HG02870 (cell line): ENCODE measurements around the gene COLEC12.
A peak's percentile ranks its signal among the peaks of the same experiment; 100 is the strongest.

Source experiments
- ATAC-seq: cut with Tn5 transposase; IDR thresholded peaks from one replicate; pipeline ENCODE4 v1.9.1; 2021; ENCODE audit warnings: mild to moderate bottlenecking, moderate library complexity; ENCODE audit not compliant: unreplicated experiment

The COLEC12 gene

GRCh38 chr18:500632-501405 is at the start of gene COLEC12:
Gene COLEC12, minus strand, starts transcription at chr18:500701. Its CDS starts 187 bp downstream, at chr18:500514.
- no peak for ATAC-seq

GRCh38 chr18:549967-550366 is 49.5 kb upstream of the COLEC12 start:
- no peak for ATAC-seq

DNA sequence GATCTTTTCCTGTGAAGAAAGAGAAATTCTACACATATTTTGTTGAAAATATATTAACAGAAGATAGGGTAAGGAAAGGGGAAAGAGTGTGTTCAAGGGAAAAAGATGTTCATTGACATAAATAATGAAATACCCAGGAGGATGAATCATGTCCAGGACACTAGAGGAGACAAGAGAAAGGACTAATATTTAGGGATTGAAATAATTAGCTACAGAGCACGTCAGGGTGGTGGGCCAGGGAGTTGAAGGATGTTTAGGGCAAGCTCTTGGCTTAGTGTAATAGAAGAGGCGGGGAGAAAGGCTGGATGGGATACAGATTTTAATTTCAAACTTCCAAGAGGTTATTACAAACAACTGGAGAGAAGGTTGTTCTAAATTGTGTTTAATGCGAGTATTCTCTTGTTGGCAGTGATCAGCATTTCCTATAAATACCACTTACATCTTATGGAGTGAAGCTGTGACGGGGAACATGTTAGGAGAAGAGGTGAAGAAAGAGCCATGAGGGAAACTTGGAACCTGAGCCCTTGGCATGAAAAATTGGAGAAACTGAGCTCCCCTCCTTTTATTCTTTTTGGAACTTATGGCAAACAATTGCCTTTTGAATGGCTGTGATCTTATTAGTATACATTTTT is 43.1 kb upstream of the COLEC12 start:
- no peak for ATAC-seq

GRCh38 chr18:533995-534601 is 33.6 kb upstream of the COLEC12 start:
- no peak for ATAC-seq

DNA sequence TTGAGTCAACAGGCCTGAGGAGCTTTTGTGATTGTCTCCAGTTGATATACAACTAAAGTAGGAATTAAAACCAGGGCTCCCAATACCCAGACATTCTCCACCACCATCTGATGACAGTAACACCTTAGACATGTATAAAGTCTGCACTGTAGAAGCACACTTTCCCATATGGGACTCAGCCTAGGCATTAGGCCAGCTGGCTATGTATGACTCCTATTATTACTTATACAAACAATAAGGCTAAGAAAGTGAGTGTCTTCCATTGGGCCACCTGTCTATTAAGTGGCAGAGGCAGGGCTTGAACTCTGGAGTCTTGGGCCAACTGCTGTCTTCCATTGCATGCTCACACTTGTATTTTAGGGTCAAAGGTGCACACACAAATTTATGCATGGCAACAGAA is 32.1 kb upstream of the COLEC12 start:
- no peak for ATAC-seq

GRCh38 chr18:532018-532417 is 31.5 kb upstream of the COLEC12 start:
- no peak for ATAC-seq

DNA sequence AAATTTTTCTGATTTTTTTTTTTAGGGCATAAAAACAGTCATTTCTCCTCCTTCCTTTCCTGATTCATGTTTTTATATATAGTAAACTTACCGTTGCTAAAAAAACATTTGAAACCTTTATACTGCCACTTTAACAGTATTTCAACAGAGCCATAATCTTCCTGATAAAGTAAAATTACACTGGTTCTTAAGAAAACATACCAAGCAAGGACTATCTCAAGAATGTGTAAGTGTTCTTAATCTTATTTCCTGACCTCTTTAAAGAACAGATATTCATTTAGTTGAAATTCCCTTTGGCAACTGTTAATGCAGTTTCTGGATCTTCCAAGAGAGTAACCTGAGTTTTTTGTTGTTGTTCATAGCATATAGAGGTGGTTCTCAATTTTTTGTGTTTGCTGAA is 26.6 kb upstream of the COLEC12 start:
- ATAC-seq, result no peak

DNA sequence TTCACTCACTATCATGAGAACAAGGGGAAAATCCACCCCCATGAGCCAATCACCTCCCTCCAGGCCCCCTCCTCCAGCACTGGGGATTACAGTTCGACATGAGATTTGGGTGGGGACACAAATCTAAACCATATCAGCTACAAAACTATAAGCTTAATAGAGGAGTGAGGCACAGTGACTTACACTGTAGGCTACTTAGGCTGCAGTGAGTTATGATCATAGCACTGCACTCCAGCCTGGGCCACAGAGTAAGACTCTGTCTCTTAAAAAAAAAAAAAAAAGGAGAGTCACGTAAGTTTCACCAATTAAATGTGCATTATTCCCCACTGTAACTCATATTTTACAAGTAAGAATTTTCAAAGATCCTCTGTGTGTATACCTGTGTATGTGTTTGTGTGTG is 26.2 kb upstream of the COLEC12 start:
- no peak for ATAC-seq

DNA sequence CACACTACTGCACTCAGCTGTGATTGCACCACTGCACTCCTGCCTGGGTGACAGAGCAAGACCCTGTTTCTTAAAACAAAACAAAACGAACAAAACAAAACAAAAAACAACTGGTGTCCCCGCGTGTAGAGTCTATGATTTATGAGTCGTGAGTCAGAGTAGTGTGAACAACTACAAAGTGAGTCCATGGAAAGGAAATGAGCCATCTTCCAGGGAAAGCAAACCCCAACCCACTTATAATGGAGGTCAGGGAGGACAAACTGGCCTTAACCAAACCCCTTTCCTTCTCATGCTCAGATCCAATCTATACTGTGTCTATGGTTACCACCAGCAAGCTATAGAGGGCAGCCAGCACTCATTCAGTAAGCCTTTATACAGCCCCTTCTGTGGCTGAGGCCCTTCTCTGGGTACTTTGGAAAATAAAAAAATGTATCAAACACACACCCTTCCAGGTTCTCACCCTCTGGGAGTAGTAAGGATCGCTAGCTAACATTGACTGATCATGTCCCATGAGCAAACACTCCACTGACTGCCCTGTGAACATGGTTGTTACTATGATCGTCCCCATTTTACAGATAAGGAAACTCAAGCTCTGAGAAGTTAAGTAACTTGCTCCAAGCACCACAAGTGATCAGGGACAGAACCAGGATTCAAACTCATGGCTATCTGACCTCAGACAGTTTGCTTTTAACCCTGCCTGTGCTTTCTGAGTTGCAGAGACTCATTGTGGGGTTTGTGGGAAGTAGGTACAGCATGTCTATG is 24.7 kb upstream of the COLEC12 start:
- ATAC-seq, result no peak

- ATAC-seq, result no peak
Measured at GRCh38 chr18:524466-524865, 24.0 kb upstream of the COLEC12 start.

DNA sequence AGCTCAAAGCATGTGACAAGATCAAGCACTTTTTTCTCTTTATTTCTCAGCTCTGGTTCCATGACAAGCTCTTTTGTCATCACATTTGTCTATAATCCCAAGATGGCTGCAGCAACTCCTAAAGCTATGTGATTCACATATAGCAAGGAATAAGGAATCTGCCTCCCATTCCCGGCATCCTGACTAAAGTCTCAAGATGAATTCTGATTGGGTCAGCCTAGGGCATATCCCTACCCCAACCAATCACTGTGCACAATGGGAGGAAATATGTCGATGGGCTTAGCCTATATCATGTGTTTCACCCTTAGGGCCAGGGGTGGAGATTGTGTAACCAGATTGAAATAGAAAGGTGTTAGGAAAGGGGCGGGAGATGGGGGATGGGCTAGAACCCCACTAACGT is 23.1 kb upstream of the COLEC12 start:
- no peak for ATAC-seq

DNA sequence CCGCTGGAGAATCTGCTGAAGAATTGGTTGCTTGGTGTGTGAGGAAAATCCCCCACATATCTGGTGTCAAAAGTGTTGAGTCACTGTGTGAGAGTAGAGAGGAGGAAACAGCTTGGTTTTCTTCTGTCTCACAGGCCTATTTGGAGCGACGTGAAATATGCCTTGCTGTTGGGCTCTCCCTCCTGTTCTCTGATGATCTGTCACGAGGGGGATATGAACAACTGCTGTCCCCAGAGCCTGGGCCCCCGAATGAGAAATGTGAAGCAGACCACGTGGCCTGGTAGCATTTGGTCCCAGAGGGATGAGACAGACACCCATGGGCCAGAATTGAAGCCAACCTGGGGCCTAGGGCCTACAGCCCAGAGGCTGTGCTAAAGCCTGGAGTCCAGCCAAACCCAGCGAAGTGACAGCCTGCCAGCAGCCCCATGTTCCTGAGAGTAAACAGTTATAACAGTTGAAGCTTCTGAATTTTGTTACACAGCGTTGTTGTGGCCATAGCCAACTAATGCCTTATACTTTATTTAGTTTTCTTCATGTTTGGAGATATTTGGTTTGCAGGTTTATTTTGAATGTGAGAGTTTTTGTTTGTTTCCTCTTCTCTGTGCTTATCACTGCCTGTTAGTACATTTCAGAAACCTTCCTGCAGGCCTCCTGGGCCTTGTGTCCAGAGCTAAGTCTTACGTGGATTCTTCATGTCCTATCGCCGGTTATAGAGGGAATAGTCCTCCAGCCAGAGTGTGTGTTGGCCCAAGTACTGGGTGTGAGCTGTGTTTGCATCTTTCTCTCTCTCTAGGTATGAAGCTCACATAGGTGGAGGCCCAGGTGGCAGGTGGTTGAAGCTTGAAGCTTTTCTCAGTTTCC is 18.7 kb upstream of the COLEC12 start:
- ATAC-seq, result peak; percentile 95

DNA sequence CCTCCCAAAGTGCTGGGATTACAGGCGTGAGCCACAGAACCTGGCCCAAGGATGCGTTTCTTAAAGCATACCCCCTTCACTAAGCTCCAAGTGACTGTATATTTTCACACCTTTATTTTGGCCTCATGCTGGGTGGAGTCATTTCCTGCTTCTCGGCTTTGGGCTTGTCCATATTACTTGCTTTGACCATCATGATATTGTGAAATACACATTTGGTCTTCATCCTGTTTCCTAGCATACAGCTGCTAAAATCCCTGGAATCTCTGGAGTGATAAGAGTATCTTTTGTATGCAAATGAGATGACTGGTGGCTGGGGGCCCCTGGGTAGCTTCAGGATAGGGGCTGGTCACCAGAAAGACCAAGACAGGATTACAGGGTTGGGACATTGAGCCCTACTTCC is 17.6 kb upstream of the COLEC12 start:
- ATAC-seq, result no peak

DNA sequence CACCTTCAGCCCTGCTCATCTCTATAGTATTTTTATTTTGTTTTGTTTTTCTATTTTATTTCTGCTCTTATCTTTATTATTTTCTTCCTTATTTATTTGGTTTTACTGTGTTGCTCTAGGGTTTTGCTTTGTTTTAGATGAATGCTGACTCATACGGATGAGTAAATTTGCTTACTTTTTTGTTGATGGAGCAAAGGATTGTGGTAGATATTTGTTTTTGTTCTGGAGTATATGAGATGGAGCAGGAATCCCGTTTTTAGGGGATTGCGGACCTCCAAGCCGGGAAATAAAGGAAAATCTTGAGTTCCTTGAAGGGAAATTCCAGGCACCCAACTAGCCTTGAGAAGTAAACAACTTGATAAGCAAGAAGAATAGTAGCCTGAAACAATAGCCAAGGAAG is 15.3 kb upstream of the COLEC12 start:
- no peak for ATAC-seq

GRCh38 chr18:515156-515815 is 14.8 kb upstream of the COLEC12 start:
- ATAC-seq, result no peak

DNA sequence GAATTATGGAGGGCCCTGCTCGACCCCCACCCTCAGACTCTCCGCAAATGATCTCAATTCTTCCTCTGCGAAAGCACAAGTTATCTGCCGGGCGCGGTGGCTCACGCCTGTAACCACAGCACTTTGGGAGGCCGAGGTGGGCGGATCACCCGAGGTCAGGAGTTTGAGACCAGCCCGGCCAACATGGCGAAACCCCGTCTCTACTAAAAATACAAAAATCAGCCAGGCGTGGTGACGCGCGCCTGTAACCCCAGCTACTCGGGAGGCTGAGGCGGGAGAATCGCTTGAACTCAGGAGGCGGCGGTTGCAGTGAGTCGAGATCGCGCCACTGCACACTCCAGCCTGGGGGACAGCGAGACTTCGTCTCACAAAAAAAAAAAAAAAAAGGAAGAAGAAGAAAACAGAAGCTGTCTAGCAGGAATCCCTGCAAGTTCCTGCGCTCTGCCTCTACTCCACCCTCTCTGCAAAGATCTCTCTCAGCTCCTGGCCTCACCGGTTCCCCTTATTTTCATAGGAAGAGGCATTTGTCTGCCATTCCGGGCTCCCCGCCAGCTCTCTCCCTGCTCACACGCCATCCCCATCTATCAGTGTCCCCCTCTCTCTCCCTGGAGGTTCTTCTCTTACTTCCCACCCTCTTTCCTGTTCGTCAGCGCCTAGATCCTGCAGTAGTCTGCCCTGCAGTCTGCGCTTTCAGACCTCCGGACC is 13.5 kb upstream of the COLEC12 start:
- ATAC-seq, result no peak

DNA sequence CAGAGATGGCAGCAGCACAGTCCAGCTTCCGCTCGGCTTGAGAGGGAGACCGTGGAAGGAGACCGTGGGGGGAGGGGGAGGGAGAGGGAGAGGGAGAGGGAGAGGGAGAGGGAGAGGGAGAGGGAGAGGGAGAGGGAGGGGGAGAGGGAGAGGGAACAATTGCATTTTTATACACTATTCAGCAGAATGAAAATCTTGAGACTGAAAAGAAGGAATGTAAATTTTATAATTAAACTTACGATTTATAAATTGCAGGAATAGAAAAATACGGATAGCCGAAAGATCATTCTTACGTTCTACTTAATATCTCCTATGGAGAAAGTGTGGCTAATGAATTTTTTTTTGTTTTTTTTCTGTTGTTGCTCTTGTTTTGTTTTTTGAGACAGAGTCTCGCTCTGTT is 12.5 kb upstream of the COLEC12 start:
- ATAC-seq, result no peak

DNA sequence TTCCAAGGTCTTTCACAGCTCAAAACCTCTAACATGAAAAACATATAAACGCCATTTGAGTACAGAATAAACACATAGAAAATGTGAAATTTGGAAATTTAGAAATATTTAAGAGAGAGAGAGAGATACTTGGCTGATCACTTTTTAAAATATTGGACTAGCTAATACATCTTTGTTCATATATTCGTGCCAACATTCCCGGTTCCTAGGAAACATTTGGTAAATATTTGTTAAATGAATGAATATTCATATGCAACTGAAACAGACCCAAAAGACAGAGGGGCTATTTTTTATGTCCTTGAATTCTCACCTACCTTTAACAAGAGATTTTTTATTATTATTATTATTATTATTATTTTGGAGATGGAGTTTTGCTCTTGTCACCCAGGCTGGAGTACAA is 8.3 kb upstream of the COLEC12 start:
- no peak for ATAC-seq

DNA sequence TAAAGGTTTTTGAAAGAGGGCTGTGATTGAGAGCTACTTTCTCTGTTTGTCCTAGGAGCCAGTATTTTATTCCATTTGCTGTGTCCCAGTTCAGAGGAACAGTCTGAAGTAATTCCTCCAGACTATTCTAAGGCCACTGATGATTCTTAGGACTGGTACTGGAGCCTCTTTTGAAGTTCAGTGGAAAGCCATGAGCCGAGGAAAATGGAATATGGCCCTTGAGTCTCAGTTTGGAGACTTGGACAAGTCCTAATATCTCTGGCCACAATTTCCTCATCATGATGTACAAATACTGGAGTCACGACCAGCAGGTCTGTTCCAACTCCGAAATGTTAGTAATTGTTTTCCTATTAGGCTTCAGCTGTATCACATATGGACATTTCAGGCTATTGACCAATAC is 7.1 kb upstream of the COLEC12 start:
- no peak for ATAC-seq
